Activated CD4-positive, alpha-beta T cell treated with anti-CD3 and anti-CD28 coated beads, Interleukin-2, amount 10 ng/mL, durations not matched to agents 7 days and 5 days (primary cell): ENCODE data around the gene YEATS4. TPM values are rescaled to one million over a fixed set of nuclear protein-coding genes. Genes with fewer than 3 reads are reported as not detected.

Experiments
- CTCF ChIA-PET: fragments of 350-600 bp; sonication (Branson Sonifier 250); formaldehyde crosslinking; loops from one replicate; lab custom pipeline; 2021; ENCODE audit warnings: antibody characterized with exemption; lab: Charles Lee
- POLR2A ChIA-PET: fragments of 350-600 bp; sonication (Branson Sonifier 250); formaldehyde crosslinking; loops from one replicate; lab custom pipeline; 2021; ENCODE audit warnings: antibody characterized with exemption; lab: Charles Lee
- DNase-seq: peaks from one replicate; pipeline ENCODE4 v3.0.0-alpha.2; 2020
- H3K27ac Mint-ChIP-seq: one replicate; pipeline ENCODE4 v1.8.0; 2021; ENCODE audit warnings: mild to moderate bottlenecking, moderate library complexity, mixed read lengths
- H3K27me3 Mint-ChIP-seq: one replicate; pipeline ENCODE4 v1.8.0; 2021; ENCODE audit warnings: mixed read lengths
- H3K36me3 Mint-ChIP-seq: one replicate; pipeline ENCODE4 v1.8.0; 2021; ENCODE audit warnings: low read depth, mixed read lengths
- H3K4me1 Mint-ChIP-seq: one replicate; pipeline ENCODE4 v1.8.0; 2021; ENCODE audit warnings: mixed read lengths
- H3K4me3 Mint-ChIP-seq: one replicate; pipeline ENCODE4 v1.8.0; 2021; ENCODE audit warnings: mild to moderate bottlenecking, moderate library complexity, mixed read lengths
- H3K9me3 Mint-ChIP-seq: one replicate; pipeline ENCODE4 v1.8.0; 2021; ENCODE audit warnings: mixed read lengths
- total RNA-seq, 2 experiments: library from RNA; stranded (reverse); gene quantifications; one replicate each; pipeline ENCODE4 v1.2.3, GENCODE V29; 2021

The YEATS4 gene
- total RNA-seq, 2 experiments from 2014 or later, result 45.3 to 48.1 TPM

- CTCF ChIA-PET, result interaction anchor here (0.6 kb wide), 1 partner anchor 69 kb away, joined by 4 read pairs; no protein-coding TSS in a partner anchor
These were observed 46.7 kb downstream of the YEATS4 start for GRCh38 chr12:69406217-69406616.

DNA sequence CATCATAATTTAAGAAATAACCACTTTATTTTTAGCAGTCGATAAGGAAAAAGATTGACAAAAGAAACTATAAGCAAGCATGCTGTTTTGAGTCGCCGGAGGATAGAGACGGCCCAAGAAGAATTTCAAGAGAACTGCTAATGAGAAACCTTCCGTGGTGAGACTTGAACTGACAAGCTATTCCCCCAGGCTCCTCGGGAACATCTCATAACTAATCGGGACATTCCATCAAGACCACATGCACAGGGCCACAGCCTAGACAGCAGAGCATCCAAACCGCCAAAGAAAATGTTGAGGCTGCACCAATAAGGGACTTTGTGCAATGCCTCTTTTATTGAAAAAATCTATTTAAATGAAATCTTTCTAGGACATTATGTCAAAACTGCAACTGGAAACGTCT, 51.0 kb downstream of the YEATS4 start:
- H3K9me3 Mint-ChIP-seq, result no peaks in the 10 kb centered on the region
- CTCF ChIA-PET, result no interaction called here
- POLR2A ChIA-PET, result no interaction called here

More at GRCh38 chr12:69406217-69406616, 46.7 kb downstream of the YEATS4 start:
- Mint-ChIP-seq H3K36me3 (no peaks in the 10 kb centered on the region), H3K4me3 (no peak overlapping the region), H3K9me3 (no peaks in the 10 kb centered on the region), H3K4me1 (no peaks in the 10 kb centered on the region), H3K27ac (no peak overlapping the region), H3K27me3 (no peaks in the 10 kb centered on the region)
- DNase-seq, result no peak
- POLR2A ChIA-PET, result no interaction called here

DNA sequence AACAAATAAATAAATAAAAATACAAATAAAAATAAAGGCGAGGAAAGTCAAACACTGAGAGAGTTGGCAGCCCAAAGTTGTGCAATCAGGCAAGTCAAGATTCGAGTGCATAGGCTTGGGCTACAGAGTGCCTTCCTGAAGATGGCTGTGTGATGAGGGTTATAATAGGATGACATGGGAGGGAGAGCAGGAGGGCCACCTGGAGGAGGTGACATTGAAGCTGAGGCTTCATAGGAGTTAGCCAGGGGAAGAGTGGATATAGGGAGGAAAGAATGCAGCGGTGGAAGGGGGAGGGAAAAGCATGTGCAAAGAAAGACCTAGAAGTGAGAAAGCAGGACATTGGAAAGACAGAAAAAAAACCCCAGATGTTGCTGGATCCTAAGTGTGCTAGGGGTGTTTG, 53.1 kb downstream of the YEATS4 start:
- H3K4me1 Mint-ChIP-seq, result no peaks in the 10 kb centered on the region
- H3K36me3 Mint-ChIP-seq, result no peaks in the 10 kb centered on the region
- no peak overlapping the region for H3K27ac Mint-ChIP-seq
- no peaks in the 10 kb centered on the region for H3K27me3 Mint-ChIP-seq
- H3K4me3 Mint-ChIP-seq, result no peak overlapping the region
- DNase-seq, result no peak
- H3K9me3 Mint-ChIP-seq, result no peaks in the 10 kb centered on the region
- CTCF ChIA-PET, result interaction anchor here (0.6 kb wide), 1 partner anchor 52 kb away, joined by 4 read pairs; no protein-coding TSS in a partner anchor
- POLR2A ChIA-PET, result no interaction called here

More for the DNA sequence above, 51.0 kb downstream of the YEATS4 start:
- Mint-ChIP-seq H3K27ac (no peak overlapping the region), H3K4me1 (no peaks in the 10 kb centered on the region), H3K4me3 (no peak overlapping the region), H3K36me3 (no peaks in the 10 kb centered on the region), H3K27me3 (no peaks in the 10 kb centered on the region)
- DNase-seq, result no peak

GRCh38 chr12:69415471-69416275, 56.1 kb downstream of the YEATS4 start:
- Mint-ChIP-seq H3K27me3 (no peaks in the 10 kb centered on the region), H3K9me3 (no peaks in the 10 kb centered on the region), H3K36me3 (no peaks in the 10 kb centered on the region), H3K4me3 (no peak overlapping the region), H3K4me1 (no peaks in the 10 kb centered on the region), H3K27ac (no peak overlapping the region)
- peak; percentile 25 for DNase-seq
- POLR2A ChIA-PET, result no interaction called here
- CTCF ChIA-PET, result no interaction called here

GRCh38 chr12:69417231-69417630, 57.7 kb downstream of the YEATS4 start:
- no peaks in the 10 kb centered on the region for H3K9me3 Mint-ChIP-seq
- H3K4me1 Mint-ChIP-seq, result no peaks in the 10 kb centered on the region
- no peaks in the 10 kb centered on the region for H3K27me3 Mint-ChIP-seq
- ChIA-PET CTCF (no interaction called here), POLR2A (no interaction called here)
- no peak overlapping the region for H3K27ac Mint-ChIP-seq
- no peak overlapping the region for H3K4me3 Mint-ChIP-seq
- DNase-seq, result no peak
- H3K36me3 Mint-ChIP-seq, result no peaks in the 10 kb centered on the region

DNA sequence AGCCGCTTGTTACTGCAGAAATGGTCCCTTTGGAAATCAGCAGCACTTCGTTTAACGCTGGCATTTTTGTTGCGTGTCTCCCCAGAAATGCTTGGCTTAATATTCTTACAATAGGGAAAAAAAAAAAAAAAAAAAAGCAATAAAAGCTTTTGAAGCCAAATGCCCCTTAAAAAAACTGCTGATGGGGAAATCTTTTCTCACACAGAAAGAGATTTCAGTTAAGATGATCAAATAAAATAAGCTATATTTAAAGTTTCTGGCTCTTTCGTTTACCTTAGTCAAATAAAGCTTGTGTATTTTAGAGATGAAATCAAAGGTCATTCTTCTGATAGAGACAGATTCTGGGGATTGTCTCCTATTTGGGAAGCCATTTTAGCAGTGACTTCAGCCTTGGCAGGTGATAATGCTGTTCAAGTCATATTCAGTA, 58.2 kb downstream of the YEATS4 start:
- DNase-seq, result no peak
- Mint-ChIP-seq H3K4me1 (no peaks in the 10 kb centered on the region), H3K9me3 (no peaks in the 10 kb centered on the region), H3K36me3 (no peaks in the 10 kb centered on the region), H3K27ac (no peak overlapping the region), H3K27me3 (no peaks in the 10 kb centered on the region), H3K4me3 (no peak overlapping the region)
- ChIA-PET CTCF (no interaction called here), POLR2A (no interaction called here)

DNA sequence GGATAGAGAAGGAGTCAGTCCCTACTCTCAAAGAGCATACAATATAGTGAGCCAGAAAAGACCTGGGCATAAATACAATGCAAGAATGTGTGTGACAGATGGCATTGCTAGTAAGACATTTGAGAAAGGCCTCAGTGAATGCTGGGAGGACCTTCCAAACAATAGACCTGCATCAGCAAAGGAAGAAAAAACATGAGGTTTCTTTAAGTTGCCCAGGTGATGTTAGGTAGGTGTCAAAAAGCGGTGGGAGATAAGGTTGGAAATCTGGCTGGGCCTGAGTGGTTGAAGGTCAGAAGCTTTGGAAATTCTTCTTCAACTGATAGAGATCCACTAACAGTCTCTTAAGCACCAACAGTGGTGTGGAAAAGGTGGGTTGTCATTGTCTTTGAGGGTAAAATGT, 60.2 kb downstream of the YEATS4 start:
- DNase-seq, result no peak
- H3K27ac Mint-ChIP-seq, result no peak overlapping the region
- H3K27me3 Mint-ChIP-seq, result no peaks in the 10 kb centered on the region
- H3K36me3 Mint-ChIP-seq, result no peaks in the 10 kb centered on the region
- H3K4me1 Mint-ChIP-seq, result no peaks in the 10 kb centered on the region
- no peak overlapping the region for H3K4me3 Mint-ChIP-seq
- POLR2A ChIA-PET, result no interaction called here
- H3K9me3 Mint-ChIP-seq, result no peaks in the 10 kb centered on the region
- CTCF ChIA-PET, result interaction anchor here (0.7 kb wide), 1 partner anchor 1095 kb away, joined by 4 read pairs; no protein-coding TSS in a partner anchor

GRCh38 chr12:69421548-69421947, 62.0 kb downstream of the YEATS4 start:
- Mint-ChIP-seq H3K4me3 (no peak overlapping the region), H3K9me3 (no peaks in the 10 kb centered on the region), H3K4me1 (no peaks in the 10 kb centered on the region), H3K36me3 (no peaks in the 10 kb centered on the region), H3K27ac (no peak overlapping the region), H3K27me3 (no peaks in the 10 kb centered on the region)
- no peak for DNase-seq
- CTCF ChIA-PET, result no interaction called here
- POLR2A ChIA-PET, result no interaction called here

- H3K27ac Mint-ChIP-seq, result no peak overlapping the region
- ChIA-PET CTCF (no interaction called here), POLR2A (no interaction called here)
- no peaks in the 10 kb centered on the region for H3K36me3 Mint-ChIP-seq
- no peaks in the 10 kb centered on the region for H3K27me3 Mint-ChIP-seq
- no peak for DNase-seq
- no peaks in the 10 kb centered on the region for H3K9me3 Mint-ChIP-seq
- no peaks in the 10 kb centered on the region for H3K4me1 Mint-ChIP-seq
- H3K4me3 Mint-ChIP-seq, result no peak overlapping the region
These were observed 63.7 kb downstream of the YEATS4 start for GRCh38 chr12:69423037-69423905.

GRCh38 chr12:69425417-69425816, 65.9 kb downstream of the YEATS4 start:
- no peak for DNase-seq
- no peaks in the 10 kb centered on the region for H3K27me3 Mint-ChIP-seq
- H3K27ac Mint-ChIP-seq, result no peak overlapping the region
- H3K9me3 Mint-ChIP-seq, result no peaks in the 10 kb centered on the region
- POLR2A ChIA-PET, result no interaction called here
- H3K4me1 Mint-ChIP-seq, result no peaks in the 10 kb centered on the region
- H3K36me3 Mint-ChIP-seq, result no peaks in the 10 kb centered on the region
- CTCF ChIA-PET, result no interaction called here
- no peak overlapping the region for H3K4me3 Mint-ChIP-seq

- Mint-ChIP-seq H3K36me3 (no peaks in the 10 kb centered on the region), H3K4me3 (no peak overlapping the region), H3K4me1 (no peaks in the 10 kb centered on the region), H3K27ac (no peak overlapping the region), H3K27me3 (no peaks in the 10 kb centered on the region), H3K9me3 (no peaks in the 10 kb centered on the region)
- DNase-seq, result no peak
- POLR2A ChIA-PET, result no interaction called here
- CTCF ChIA-PET, result interaction anchor here (1.0 kb wide), 1 partner anchor 147 kb away, joined by 3 read pairs; no protein-coding TSS in a partner anchor
These were observed 69.0 kb downstream of the YEATS4 start for GRCh38 chr12:69428351-69429073.

DNA sequence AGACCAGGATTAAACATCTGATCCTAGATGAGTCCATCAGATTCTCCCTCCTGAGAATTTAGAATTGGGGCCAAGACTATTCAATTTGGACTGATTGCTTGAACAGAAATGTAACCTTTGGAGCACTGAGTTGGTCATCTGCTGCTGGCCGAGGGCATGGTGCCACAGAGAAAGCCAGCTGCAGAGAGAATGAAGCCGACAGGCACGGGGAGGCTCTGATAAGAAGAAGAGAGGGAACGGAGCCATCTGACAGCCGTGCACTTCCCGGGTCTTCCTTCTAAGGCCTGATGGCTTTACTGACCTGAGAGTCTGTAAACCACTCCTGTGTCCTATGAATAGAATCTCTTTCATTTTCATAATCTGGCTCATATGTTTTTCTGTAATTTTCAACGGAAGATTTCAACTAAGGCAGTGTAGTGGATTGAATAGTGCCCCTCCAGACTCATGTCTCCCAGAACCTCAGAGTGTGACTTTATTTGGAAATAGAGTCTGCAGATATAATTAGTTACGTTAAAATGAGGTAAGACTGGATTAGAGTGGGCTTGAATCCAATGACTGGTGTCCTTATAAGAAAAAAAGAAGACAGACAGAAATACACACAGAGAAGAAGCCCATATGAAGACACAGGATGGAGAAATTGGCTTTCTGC, 71.5 kb downstream of the YEATS4 start:
- Mint-ChIP-seq H3K36me3 (no peaks in the 10 kb centered on the region), H3K27me3 (no peaks in the 10 kb centered on the region), H3K4me1 (no peaks in the 10 kb centered on the region), H3K4me3 (no peak overlapping the region), H3K9me3 (no peaks in the 10 kb centered on the region), H3K27ac (no peak overlapping the region)
- no peak for DNase-seq
- ChIA-PET POLR2A (no interaction called here), CTCF (no interaction called here)
